ENCODE results near the gene LIPN.
A peak's percentile ranks its signal among the peaks of the same experiment; 100 is the strongest.

- TF ChIP-seq POLR2A (IDR thresholded peaks at IDR 0.05) (no peak), CTCF (IDR thresholded peaks at IDR 0.05) (peak in 3 of 4 donors; percentile 13 to 65 (median 18))
Measured at GRCh38 chr10:88728107-88728763, 31.6 kb upstream of the LIPN start.

All from right lobe of liver (tissue), 4 donors.